HepG2 (cell line): ENCODE data around the gene METTL22. TPM values are rescaled to one million over a fixed set of nuclear protein-coding genes. Genes with fewer than 3 reads are reported as not detected.

ENCODE experiments used
- ARID2 ChIP-seq: sonication (generic); formaldehyde crosslinking; IDR thresholded peaks from 2 replicates; pipeline ENCODE4 v1.8.1; 2022; ENCODE audit warnings: mild to moderate bottlenecking, missing genetic modification reagents, borderline replicate concordance
- ATF4 ChIP-seq, 2 experiments: fragments of 450-650 bp in 1 of 2; sonication (generic) in 1 of 2; formaldehyde crosslinking; IDR thresholded peaks; 2 replicates each; pipeline versions ENCODE4 v1.5.0 to v1.8.0; 2020 to 2022; ENCODE audit warnings: mild to moderate bottlenecking in 1 of 2, missing genetic modification reagents in 1 of 2
- BORCS8-MEF2B ChIP-seq: sonication (generic); formaldehyde crosslinking; IDR thresholded peaks from 2 replicates; pipeline ENCODE4 v1.8.0; 2022; ENCODE audit warnings: mild to moderate bottlenecking, missing genetic modification reagents
- FIP1L1 ChIP-seq: fragments of 200-400 bp; formaldehyde crosslinking; IDR thresholded peaks from 2 replicates; pipeline ENCODE4 v1.6.1; 2018; ENCODE audit warnings: low read depth, mild to moderate bottlenecking, low read length, moderate library complexity, borderline replicate concordance; ENCODE audit not compliant: insufficient read depth
- FOXM1 ChIP-seq: sonication (generic); formaldehyde crosslinking; IDR thresholded peaks from 2 replicates; pipeline ENCODE4 v1.5.0; 2020; ENCODE audit warnings: missing genetic modification reagents
- FOXP1 ChIP-seq, 2 experiments: fragments of 450-650 bp in 1 of 2; IDR thresholded peaks; 2 replicates each; pipeline ENCODE4 v1.6.1; 2017 to 2018; ENCODE audit warnings: antibody characterized with exemption in 1 of 2
- FUBP1 ChIP-seq: sonication (generic); formaldehyde crosslinking; IDR thresholded peaks from 2 replicates; pipeline ENCODE4 v1.5.1; 2020; ENCODE audit warnings: missing genetic modification reagents, mild to moderate bottlenecking, borderline replicate concordance
- GATA4 ChIP-seq: sonication (generic); IDR thresholded peaks from 2 replicates; pipeline ENCODE4 v1.6.1; 2016; ENCODE audit warnings: antibody characterized with exemption, low read depth, borderline replicate concordance
- GATAD1 ChIP-seq: IDR thresholded peaks from 2 replicates; pipeline ENCODE4 v1.6.1; 2016; ENCODE audit warnings: missing genetic modification reagents, missing compliant biosample characterization
- IRF9 ChIP-seq: sonication (generic); formaldehyde crosslinking; IDR thresholded peaks from 2 replicates; pipeline ENCODE4 v1.8.0; 2022; ENCODE audit warnings: missing genetic modification reagents, mild to moderate bottlenecking, borderline replicate concordance
- MTF2 ChIP-seq: sonication (generic); formaldehyde crosslinking; IDR thresholded peaks from 2 replicates; pipeline ENCODE4 v1.5.0; 2020; ENCODE audit warnings: missing genetic modification reagents, borderline replicate concordance
- NCOA2 ChIP-seq: sonication (generic); formaldehyde crosslinking; IDR thresholded peaks from 2 replicates; pipeline ENCODE4 v1.8.0; 2022; ENCODE audit warnings: inconsistent platforms
- NFATC3 ChIP-seq: sonication (generic); formaldehyde crosslinking; IDR thresholded peaks from 2 replicates; pipeline ENCODE4 v1.5.1; 2020; ENCODE audit warnings: mild to moderate bottlenecking, missing genetic modification reagents
- NR2F1 ChIP-seq, 2 experiments: fragments of 450-650 bp in 1 of 2; formaldehyde crosslinking in 1 of 2; IDR thresholded peaks; 2 replicates each; pipeline versions ENCODE4 v1.5.0 to v1.6.1; 2016 to 2020; ENCODE audit warnings: mild to moderate bottlenecking in 1 of 2, missing compliant biosample characterization in 1 of 2, missing genetic modification reagents in 1 of 2, moderate library complexity in 1 of 2
- SATB2 ChIP-seq: sonication (generic); formaldehyde crosslinking; IDR thresholded peaks from 2 replicates; pipeline ENCODE4 v1.5.0; 2020; ENCODE audit warnings: missing genetic modification reagents
- ZFAT ChIP-seq: sonication (generic); formaldehyde crosslinking; conservative IDR thresholded peaks from 2 replicates; pipeline ENCODE4 v1.8.1; 2023; ENCODE audit warnings: missing genetic modification reagents, inconsistent platforms
- ZNF12 ChIP-seq: sonication (generic); formaldehyde crosslinking; IDR thresholded peaks from 2 replicates; pipeline ENCODE4 v1.5.0; 2020; ENCODE audit warnings: missing genetic modification reagents
- ZNF331 ChIP-seq: sonication (generic); formaldehyde crosslinking; IDR thresholded peaks from 2 replicates; pipeline ENCODE4 v1.4.0; 2020; ENCODE audit warnings: missing genetic modification reagents
- ZNF431 ChIP-seq: sonication (generic); formaldehyde crosslinking; IDR thresholded peaks from 2 replicates; pipeline ENCODE4 v1.9.0; 2022; ENCODE audit warnings: missing genetic modification reagents, low read depth, mild to moderate bottlenecking, borderline replicate concordance
- ZNF503 ChIP-seq: sonication (generic); formaldehyde crosslinking; IDR thresholded peaks from 2 replicates; pipeline ENCODE4 v1.4.0; 2020; ENCODE audit warnings: missing genetic modification reagents
- ZNF557 ChIP-seq: sonication (generic); formaldehyde crosslinking; IDR thresholded peaks from 2 replicates; pipeline ENCODE4 v1.4.0; 2020; ENCODE audit warnings: missing genetic modification reagents
- ZSCAN29 ChIP-seq: sonication (generic); formaldehyde crosslinking; conservative IDR thresholded peaks from 2 replicates; pipeline ENCODE4 v1.4.0; 2020; ENCODE audit warnings: mild to moderate bottlenecking, missing genetic modification reagents
- ZZZ3 ChIP-seq: sonication (generic); formaldehyde crosslinking; IDR thresholded peaks from 2 replicates; pipeline ENCODE4 v1.4.0; 2020; ENCODE audit warnings: missing genetic modification reagents, mild to moderate bottlenecking, borderline replicate concordance
- polyA plus RNA-seq, 8 experiments: library from polyadenylated mRNA; depleted of rRNA in 3 of 8; stranded (reverse) in 7 of 8; unstranded in 1 of 8; fragments of >200 nt; fragmentation: Illumina TruSeq in 4 of 8; extraction: Trizol in 4 of 8; gene quantifications; 2 replicates each; pipeline versions ENCODE4 v1.2.1 to v1.2.3, GENCODE V29; 2011 to 2016; ENCODE audit warnings: low read depth in 4 of 8, missing spikeins in 1 of 8, mixed read lengths in 1 of 8; ENCODE audit not compliant: insufficient read depth in 1 of 8
- total RNA-seq, 5 experiments: library from RNA; depleted of rRNA; stranded (reverse); fragments of >200 nt; fragmentation: Illumina TruSeq; extraction: Trizol; gene quantifications; 2 replicates each; pipeline ENCODE4 v1.2.3, GENCODE V29; 2016; ENCODE audit warnings: low read depth in 1 of 5

Gene METTL22
- total and polyA plus RNA-seq, 2 of the 13 experiments (the other 11 are each of a cell fraction or from before 2014, with no cell fraction given): 36.2 to 94.8 TPM

GRCh38 chr16:8678068-8678927, 56.8 kb downstream of the METTL22 start (continued):
- TF ChIP-seq ZFAT (CRISPR knock-in tag): no peak
- TF ChIP-seq SATB2: no peak; the same call in 1 of the 2 replicates
- peak in 1 of 2 experiments; percentile 88; a peak in 3 of 4 replicates for TF ChIP-seq ATF4 (CRISPR knock-in tag; IDR thresholded peaks at IDR 0.05)
- TF ChIP-seq ARID2 (CRISPR knock-in tag): no peak
- TF ChIP-seq ZNF431: no peak
- peak; percentile 77; the same call in 1 of the 2 replicates for TF ChIP-seq GATA4
- no peak; the same call in 1 of the 2 replicates for TF ChIP-seq ZNF503 (CRISPR knock-in tag)
- TF ChIP-seq GATAD1 (CRISPR knock-in tag): peak; percentile 69; the same call in 1 of the 2 replicates
- TF ChIP-seq FOXM1 (CRISPR knock-in tag): 0 out of 2 replicates have a peak, but pooled peaks have one; percentile 62
- no peak for TF ChIP-seq ZZZ3 (CRISPR knock-in tag)
- TF ChIP-seq ZNF12: peak; percentile 91
- 0 out of 2 replicates have a peak, but pooled peaks have one; percentile 63 for TF ChIP-seq ZNF557 (CRISPR knock-in tag)
- TF ChIP-seq FOXP1 (IDR thresholded peaks at IDR 0.05): no peak
- peak; percentile 34; the same call in 1 of the 2 replicates for TF ChIP-seq FOXP1 (CRISPR knock-in tag; IDR thresholded peaks at IDR 0.05)
- TF ChIP-seq FIP1L1: 0 out of 2 replicates have a peak, but pooled peaks have one; percentile 10
- TF ChIP-seq MTF2 (CRISPR knock-in tag): no peak
- TF ChIP-seq NCOA2: peak; percentile 92
- TF ChIP-seq NFATC3 (CRISPR knock-in tag): no peak
- TF ChIP-seq IRF9: no peak
- peak; percentile 50; the same call in 1 of the 2 replicates for TF ChIP-seq ZNF331 (CRISPR knock-in tag)
- peak in 1 of 2 experiments; percentile 9; a peak in 1 of 4 replicates for TF ChIP-seq NR2F1 (CRISPR knock-in tag; IDR thresholded peaks at IDR 0.05)
- no peak for TF ChIP-seq BORCS8-MEF2B
- no peak for TF ChIP-seq FUBP1
- 0 out of 2 replicates have a peak, but pooled peaks have one; percentile 68 for TF ChIP-seq ZSCAN29 (CRISPR knock-in tag)
